Astrocyte (in vitro differentiated cells and primary cell): ENCODE measurements around the gene TUBA3C.

Experiments
- EZH2 ChIP-seq: IDR thresholded peaks from 2 replicates; pipeline ENCODE4 v1.6.1; 2012; ENCODE audit warnings: mild to moderate bottlenecking, low read length, inconsistent platforms; ENCODE audit not compliant: insufficient read depth
- TF ChIP-seq, protein P1 (sequence below): IDR thresholded peaks from 2 replicates; pipeline ENCODE4 v1.5.1; 2011; ENCODE audit warnings: low read depth, mild to moderate bottlenecking, inconsistent platforms, low read length, moderate library complexity; ENCODE audit not compliant: insufficient read depth

DNA sequence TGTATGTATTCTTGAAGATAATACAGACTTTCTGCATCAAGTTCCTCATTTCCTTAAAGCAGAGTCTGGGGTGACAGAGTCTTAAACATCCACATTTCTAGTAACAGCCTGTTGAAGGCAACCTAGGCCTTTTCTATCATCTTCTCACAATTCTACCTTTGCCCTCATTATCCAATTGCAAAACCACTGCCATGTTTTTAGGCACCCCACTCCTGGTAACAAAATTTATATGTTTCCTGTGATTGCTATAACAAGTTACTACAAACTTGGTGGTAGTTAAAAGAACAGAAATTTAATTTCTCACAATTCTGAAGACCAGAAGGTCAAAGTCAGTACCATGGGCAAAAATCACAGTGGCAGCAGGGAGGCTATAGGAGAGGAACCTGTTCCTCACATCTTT lies 33.1 kb downstream of the TUBA3C start:
- TF ChIP-seq EZH2 = no peak
- TF ChIP-seq, protein P1, sequence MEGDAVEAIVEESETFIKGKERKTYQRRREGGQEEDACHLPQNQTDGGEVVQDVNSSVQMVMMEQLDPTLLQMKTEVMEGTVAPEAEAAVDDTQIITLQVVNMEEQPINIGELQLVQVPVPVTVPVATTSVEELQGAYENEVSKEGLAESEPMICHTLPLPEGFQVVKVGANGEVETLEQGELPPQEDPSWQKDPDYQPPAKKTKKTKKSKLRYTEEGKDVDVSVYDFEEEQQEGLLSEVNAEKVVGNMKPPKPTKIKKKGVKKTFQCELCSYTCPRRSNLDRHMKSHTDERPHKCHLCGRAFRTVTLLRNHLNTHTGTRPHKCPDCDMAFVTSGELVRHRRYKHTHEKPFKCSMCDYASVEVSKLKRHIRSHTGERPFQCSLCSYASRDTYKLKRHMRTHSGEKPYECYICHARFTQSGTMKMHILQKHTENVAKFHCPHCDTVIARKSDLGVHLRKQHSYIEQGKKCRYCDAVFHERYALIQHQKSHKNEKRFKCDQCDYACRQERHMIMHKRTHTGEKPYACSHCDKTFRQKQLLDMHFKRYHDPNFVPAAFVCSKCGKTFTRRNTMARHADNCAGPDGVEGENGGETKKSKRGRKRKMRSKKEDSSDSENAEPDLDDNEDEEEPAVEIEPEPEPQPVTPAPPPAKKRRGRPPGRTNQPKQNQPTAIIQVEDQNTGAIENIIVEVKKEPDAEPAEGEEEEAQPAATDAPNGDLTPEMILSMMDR = no peak
